Kidney (tissue), 14 donors: ENCODE results near the gene SMC5. TPM values are rescaled to one million over a fixed set of nuclear protein-coding genes. Genes with fewer than 3 reads are reported as not detected.

Source experiments
- DNase-seq, 5 donors: peaks; one replicate each; pipeline ENCODE4 v3.0.0-alpha.2; 2013 to 2020
- FAIRE-seq: peaks from 2 replicates; lab custom pipeline; 2012; peaks lifted over from hg19 to GRCh38; lab: Jason Lieb, UNC
- H3K27ac ChIP-seq, 2 donors: one replicate each; pipeline ENCODE4 v1.7.0; 2013; ENCODE audit warnings: low read depth in 2 of 2, low read length in 2 of 2, inconsistent platforms in 1 of 2
- H3K27me3 ChIP-seq: one replicate; pipeline ENCODE4 v1.7.1; 2013; ENCODE audit warnings: low read length, inconsistent platforms; ENCODE audit not compliant: control insufficient read depth, insufficient read depth
- H3K36me3 ChIP-seq, 3 donors: one replicate each; pipeline versions ENCODE4 v1.7.0 to v1.7.1; 2013; ENCODE audit warnings: low read length in 3 of 3, control low read depth in 1 of 3, inconsistent platforms in 1 of 3; ENCODE audit not compliant: insufficient read depth in 3 of 3, control insufficient read depth in 2 of 3
- H3K4me1 ChIP-seq, 3 donors: one replicate each; pipeline versions ENCODE4 v1.7.0 to v1.7.1; 2013; ENCODE audit warnings: low read length in 3 of 3, inconsistent platforms in 1 of 3, low read depth in 1 of 3; ENCODE audit not compliant: control insufficient read depth in 2 of 3, insufficient read depth in 2 of 3
- H3K4me3 ChIP-seq, 3 donors: one replicate each; pipeline versions ENCODE4 v1.7.0 to v1.8.1; 2013; ENCODE audit warnings: low read length in 3 of 3, control low read depth in 1 of 3, inconsistent platforms in 1 of 3
- H3K9ac ChIP-seq, 3 donors: one replicate each; pipeline versions ENCODE4 v1.7.0 to v1.7.1; 2013; ENCODE audit warnings: low read length in 3 of 3, control low read depth in 1 of 3, inconsistent platforms in 1 of 3
- H3K9me3 ChIP-seq, 3 donors: one replicate each; pipeline versions ENCODE4 v1.7.0 to v1.7.1; 2013; ENCODE audit warnings: low read length in 3 of 3, control low read depth in 1 of 3, inconsistent platforms in 1 of 3; ENCODE audit not compliant: control insufficient read depth in 2 of 3, insufficient read depth in 1 of 3
- CTCF ChIP-seq: IDR thresholded peaks from 3 replicates; pipeline ENCODE4 v1.5.1; 2012; ENCODE audit warnings: mild to moderate bottlenecking, moderate library complexity, borderline replicate concordance; ENCODE audit not compliant: insufficient read depth; ENCODE audit errors: extremely low read depth
- intact Hi-C: fragments of 100-400 bp; cut with DNase I; formaldehyde crosslinking; loops from one replicate; pipeline ENCODE4 v1.11.1; 2022
- polyA plus RNA-seq: library from polyadenylated mRNA; stranded (reverse); fragments of 350-450 nt; fragmentation: Illumina TruSeq; extraction: RNeasy Lipid Tissue Mini Kit (QIAGEN cat#74804); gene quantifications from one replicate; pipeline ENCODE4 v1.2.3, GENCODE V29; 2014; ENCODE audit warnings: low read depth, low replicate concordance; ENCODE audit not compliant: insufficient read depth
- total RNA-seq: library from RNA; stranded (reverse); fragmentation: NEBNext Ultra II Directional; extraction: Animal tissue kit (Norgen Biotek cat#: 25700); gene quantifications from one replicate; pipeline ENCODE4 v1.2.1, GENCODE V29; 2021
- donor health status: control.
- donor health status: control.
- donor health status: control.
- donor health status: control.
- donor health status: control.
- donor health status: DM: yes; HTN: yes; CAD: no.
- donor health status: Normal renal cell carcinoma (clear cell type).

The SMC5 gene
- total and polyA plus RNA-seq, 2 donors from 2014 or later = 5.5 to 29.6 TPM

DNA sequence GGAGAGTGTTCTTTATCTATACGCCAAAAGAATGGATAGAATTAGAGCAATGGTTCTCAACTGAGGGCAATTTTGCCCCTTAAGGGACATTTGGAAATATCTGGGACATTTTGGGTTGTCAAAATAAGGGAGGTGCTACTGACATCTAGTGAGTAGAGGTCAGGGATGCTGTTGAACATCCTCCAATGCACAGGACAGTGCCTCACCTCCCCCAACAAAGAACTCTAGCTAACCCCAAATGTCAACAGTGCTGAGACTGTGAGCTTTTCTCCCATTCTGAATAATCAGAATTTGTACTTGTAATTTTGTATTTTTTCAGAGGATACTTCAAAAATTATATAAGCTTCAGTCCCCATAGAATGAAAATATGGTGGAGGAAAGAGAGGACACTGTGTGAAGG lies 8.6 kb upstream of the SMC5 start:
- FAIRE-seq = no peak
- H3K27ac ChIP-seq = no peak overlapping the region

DNA sequence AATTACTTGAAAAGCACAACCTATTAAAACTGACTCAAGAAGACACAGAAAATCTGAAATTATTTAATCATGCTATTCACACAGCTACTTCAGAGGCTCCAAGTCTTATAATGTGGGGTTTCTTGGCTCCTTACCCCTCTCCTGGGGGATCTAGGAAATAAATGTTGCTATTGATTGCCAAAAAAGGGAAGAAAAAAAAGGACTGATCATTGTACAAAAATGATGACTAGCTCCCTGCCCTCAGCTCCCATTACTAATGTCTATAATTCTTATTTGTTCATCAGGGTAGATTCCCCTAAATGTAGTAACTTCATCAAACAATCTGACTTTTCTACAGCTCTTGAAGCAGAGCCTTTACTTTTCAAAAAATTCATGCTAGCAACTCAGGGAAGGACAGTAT lies 3.3 kb upstream of the SMC5 start:
- intact Hi-C loops = no loop called here
- Histone ChIP-seq H3K27ac (no peak overlapping the region), H3K9ac (peak overlapping the region in 2 of 3 donors; percentile 16 to 65), H3K4me1 (peaks cover 2 to 14% (median 11%) of the 10 kb centered on the region in 3 donors), H3K27me3 (no peaks in the 10 kb centered on the region), H3K4me3 (peak overlapping the region; percentile 50 to 76 (median 59)), H3K36me3 (no peaks in the 10 kb centered on the region), H3K9me3 (no peaks in the 10 kb centered on the region)
- no peak for TF ChIP-seq CTCF
- no peak for FAIRE-seq
- DNase-seq = peak in 1 of 5 donors; percentile 14

More for the DNA sequence above, 8.6 kb upstream of the SMC5 start:
- no peak for TF ChIP-seq CTCF
- H3K4me3 ChIP-seq = no peak overlapping the region
- DNase-seq = no peak
- H3K4me1 ChIP-seq = no peaks in the 10 kb centered on the region
- no peaks in the 10 kb centered on the region for H3K27me3 ChIP-seq
- no peaks in the 10 kb centered on the region for H3K36me3 ChIP-seq
- intact Hi-C loops = no loop called here
- H3K9ac ChIP-seq = no peak overlapping the region
- H3K9me3 ChIP-seq = no peaks in the 10 kb centered on the region

- FAIRE-seq = no peak
- TF ChIP-seq CTCF = no peak
- intact Hi-C loops = no loop called here
- Histone ChIP-seq H3K9ac (peak overlapping the region; percentile 36 to 71 (median 65)), H3K4me1 (peaks cover 4 to 14% (median 13%) of the 10 kb centered on the region in 3 donors), H3K27ac (peak overlapping the region; percentile 5 to 13), H3K36me3 (no peaks in the 10 kb centered on the region), H3K4me3 (peak overlapping the region; percentile 50 to 76 (median 59)), H3K9me3 (no peaks in the 10 kb centered on the region), H3K27me3 (no peaks in the 10 kb centered on the region)
- peak in 4 of 5 donors; percentile 28 to 78 (median 60) for DNase-seq
Measured at GRCh38 chr9:70256123-70256551, 2.6 kb upstream of the SMC5 start.

- H3K27ac ChIP-seq = peak overlapping the region; percentile 94 to 98
- no peaks in the 10 kb centered on the region for H3K9me3 ChIP-seq
- peak overlapping the region; percentile 95 to 97 (median 96) for H3K4me3 ChIP-seq
- H3K36me3 ChIP-seq = no peaks in the 10 kb centered on the region
- H3K27me3 ChIP-seq = no peaks in the 10 kb centered on the region
- peaks cover 4 to 14% (median 13%) of the 10 kb centered on the region in 3 donors for H3K4me1 ChIP-seq
- H3K9ac ChIP-seq = peak overlapping the region in 2 of 3 donors; percentile 71 to 89
- FAIRE-seq = no peak
- intact Hi-C loops = no loop called here
- peak in 2 of 5 donors; percentile 34 to 38 for DNase-seq
- TF ChIP-seq CTCF = no peak
Measured at GRCh38 chr9:70257502-70257901, 1.3 kb upstream of the SMC5 start.
